MCF 10A (cell line): ENCODE measurements around the gene ACMSD. TPM values are rescaled to one million over a fixed set of nuclear protein-coding genes. Genes with fewer than 3 reads are reported as not detected.

Experiments used
- BruUV-seq: library from RNA; stranded (reverse); fragments of 400-500 nt; replicated peaks from 2 replicates; lab custom pipeline; 2021; lab: Mats Ljungman, UMichigan
- CTCF ChIA-PET: fragments of 300-600 bp; sonication (Branson Sonifier 250); formaldehyde crosslinking; extraction: SDS; loops from one replicate; lab custom pipeline; 2021; ENCODE audit warnings: antibody characterized with exemption, inconsistent platforms; lab: Yijun Ruan, JAX
- POLR2A ChIA-PET: fragments of 300-600, 350-650 bp; sonication (Branson Sonifier 250); formaldehyde crosslinking; extraction: SDS; loops from one replicate; lab custom pipeline; 2020; ENCODE audit warnings: antibody characterized with exemption, inconsistent platforms; lab: Yijun Ruan, JAX
- DNase-seq: peaks from one replicate; pipeline ENCODE4 v3.0.0-alpha.2; 2018; ENCODE audit not compliant: unreplicated experiment
- H3K27ac Mint-ChIP-seq: one replicate; pipeline ENCODE4 v1.8.0; 2022; ENCODE audit warnings: mild to moderate bottlenecking, low read depth, mixed read lengths; ENCODE audit not compliant: unreplicated experiment
- H3K27me3 Mint-ChIP-seq: one replicate; pipeline ENCODE4 v1.8.0; 2022; ENCODE audit warnings: mixed read lengths; ENCODE audit not compliant: insufficient read depth, unreplicated experiment
- H3K36me3 Mint-ChIP-seq: one replicate; pipeline ENCODE4 v1.8.0; 2022; ENCODE audit warnings: mild to moderate bottlenecking, moderate library complexity, mixed read lengths; ENCODE audit not compliant: insufficient read depth, unreplicated experiment
- H3K4me1 Mint-ChIP-seq: one replicate; pipeline ENCODE4 v1.8.0; 2022; ENCODE audit warnings: mixed read lengths; ENCODE audit not compliant: insufficient read depth, unreplicated experiment
- H3K4me3 Mint-ChIP-seq: one replicate; pipeline ENCODE4 v1.8.0; 2022; ENCODE audit warnings: mild to moderate bottlenecking, moderate library complexity, mixed read lengths; ENCODE audit not compliant: unreplicated experiment
- H3K9me3 Mint-ChIP-seq: one replicate; pipeline ENCODE4 v1.8.0; 2022; ENCODE audit warnings: mixed read lengths; ENCODE audit not compliant: unreplicated experiment
- intact Hi-C: fragments of 100-400 bp; cut with micrococcal nuclease; formaldehyde crosslinking; loops from 2 replicates; pipeline ENCODE4 v1.14.1; 2022
- total RNA-seq: library from RNA; stranded (reverse); gene quantifications from 2 replicates; pipeline ENCODE4 v1.2.3, GENCODE V29; 2022
- TF ChIP-seq, protein P1 (sequence below): fragments of 200-600 bp; IDR thresholded peaks from one replicate; pipeline ENCODE4 v1.8.0; 2022; ENCODE audit warnings: antibody characterized with exemption, mild to moderate bottlenecking; ENCODE audit not compliant: unreplicated experiment

ACMSD gene
- total RNA-seq, 1 experiment from 2014 or later = not detected

DNA sequence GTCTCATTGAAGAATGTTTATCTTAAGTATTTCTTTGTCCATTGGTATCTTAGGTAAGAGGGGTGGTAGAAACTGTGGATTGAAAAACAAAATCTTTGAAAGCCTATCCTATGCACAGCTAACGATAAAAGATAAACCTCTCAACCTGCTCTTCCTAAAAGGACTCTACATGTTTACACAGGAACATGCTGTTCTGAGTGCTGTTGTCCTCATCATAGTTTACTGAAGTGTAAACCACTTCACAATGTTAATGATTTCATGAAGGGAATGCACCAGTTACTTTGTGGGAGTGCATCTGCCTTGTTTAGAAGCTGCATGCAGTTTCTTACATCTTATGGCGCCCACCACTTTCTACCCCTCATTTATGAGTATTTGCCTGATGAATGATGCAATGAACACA is 1.2 kb downstream of the ACMSD start:
- TF ChIP-seq, protein P1, sequence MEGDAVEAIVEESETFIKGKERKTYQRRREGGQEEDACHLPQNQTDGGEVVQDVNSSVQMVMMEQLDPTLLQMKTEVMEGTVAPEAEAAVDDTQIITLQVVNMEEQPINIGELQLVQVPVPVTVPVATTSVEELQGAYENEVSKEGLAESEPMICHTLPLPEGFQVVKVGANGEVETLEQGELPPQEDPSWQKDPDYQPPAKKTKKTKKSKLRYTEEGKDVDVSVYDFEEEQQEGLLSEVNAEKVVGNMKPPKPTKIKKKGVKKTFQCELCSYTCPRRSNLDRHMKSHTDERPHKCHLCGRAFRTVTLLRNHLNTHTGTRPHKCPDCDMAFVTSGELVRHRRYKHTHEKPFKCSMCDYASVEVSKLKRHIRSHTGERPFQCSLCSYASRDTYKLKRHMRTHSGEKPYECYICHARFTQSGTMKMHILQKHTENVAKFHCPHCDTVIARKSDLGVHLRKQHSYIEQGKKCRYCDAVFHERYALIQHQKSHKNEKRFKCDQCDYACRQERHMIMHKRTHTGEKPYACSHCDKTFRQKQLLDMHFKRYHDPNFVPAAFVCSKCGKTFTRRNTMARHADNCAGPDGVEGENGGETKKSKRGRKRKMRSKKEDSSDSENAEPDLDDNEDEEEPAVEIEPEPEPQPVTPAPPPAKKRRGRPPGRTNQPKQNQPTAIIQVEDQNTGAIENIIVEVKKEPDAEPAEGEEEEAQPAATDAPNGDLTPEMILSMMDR = no peak
- no peak overlapping the region for H3K27ac Mint-ChIP-seq
- H3K4me1 Mint-ChIP-seq = peaks cover 10% of the 10 kb centered on the region
- intact Hi-C loops = no loop called here
- H3K27me3 Mint-ChIP-seq = no peaks in the 10 kb centered on the region
- no peak overlapping the region for H3K4me3 Mint-ChIP-seq
- BruUV-seq = no TSS peak
- H3K9me3 Mint-ChIP-seq = peaks cover 14% of the 10 kb centered on the region
- POLR2A ChIA-PET = no interaction called here
- H3K36me3 Mint-ChIP-seq = no peaks in the 10 kb centered on the region
- DNase-seq = no peak
- CTCF ChIA-PET = interaction anchor here (1.0 kb wide), 1 partner anchor 183 kb away, joined by 3 read pairs; no protein-coding TSS in a partner anchor

DNA sequence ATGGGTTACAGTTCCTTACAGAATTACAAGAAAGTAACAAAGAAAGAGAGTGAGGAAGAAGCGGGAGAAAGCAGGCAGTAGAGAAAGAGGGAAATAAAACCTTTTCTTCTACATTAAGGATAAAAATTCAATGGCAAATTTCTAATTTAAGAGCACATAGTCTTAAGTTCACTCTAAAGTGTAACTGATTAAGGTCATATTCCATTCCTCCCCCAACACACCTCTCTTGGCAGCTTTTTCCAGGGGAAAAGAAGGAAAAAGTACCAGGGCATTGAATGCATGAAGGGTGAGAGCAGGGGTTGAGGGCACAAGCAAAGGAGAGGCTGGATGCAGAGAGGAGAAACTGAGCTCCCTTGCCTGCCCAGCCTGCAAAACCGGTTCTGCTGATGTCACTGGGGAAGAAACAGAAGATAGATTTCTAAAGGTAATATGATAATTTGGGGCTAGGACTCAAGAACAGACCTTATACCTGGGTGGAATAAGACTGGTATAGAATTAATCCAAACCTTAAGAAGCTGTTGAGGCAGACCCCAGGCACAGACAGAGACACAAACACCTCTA is 4.6 kb downstream of the ACMSD start:
- no peak for DNase-seq
- TF ChIP-seq, protein P1 = no peak
- no peaks in the 10 kb centered on the region for H3K4me1 Mint-ChIP-seq
- H3K9me3 Mint-ChIP-seq = no peaks in the 10 kb centered on the region
- no peak overlapping the region for H3K27ac Mint-ChIP-seq
- intact Hi-C loops = no loop called here
- no peak overlapping the region for H3K4me3 Mint-ChIP-seq
- ChIA-PET CTCF (interaction anchor here (0.6 kb wide), 1 partner anchor 383 kb away, joined by 3 read pairs; no protein-coding TSS in a partner anchor), POLR2A (no interaction called here)
- no peaks in the 10 kb centered on the region for H3K27me3 Mint-ChIP-seq
- H3K36me3 Mint-ChIP-seq = no peaks in the 10 kb centered on the region
- BruUV-seq = no TSS peak

DNA sequence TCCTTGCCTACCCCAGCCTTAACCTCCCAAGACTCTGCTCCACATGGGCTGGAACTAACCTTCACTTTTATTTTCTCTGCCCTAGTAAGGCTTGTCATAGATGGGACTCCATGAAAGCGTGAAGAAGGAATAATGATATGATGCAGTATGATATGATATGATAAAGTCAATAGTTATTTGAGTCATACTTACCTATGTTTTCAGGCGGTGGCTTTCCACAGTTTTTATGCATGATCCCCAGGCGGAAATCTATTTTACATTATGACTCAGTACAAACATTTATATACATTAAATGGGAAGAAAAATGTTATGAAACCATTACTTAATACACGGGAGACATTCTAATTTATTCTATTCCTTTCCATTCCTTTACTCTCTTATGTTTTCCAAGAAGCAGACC is 5.6 kb downstream of the ACMSD start:
- intact Hi-C loops = no loop called here
- no peak for DNase-seq
- BruUV-seq = no TSS peak
- POLR2A ChIA-PET = no interaction called here
- CTCF ChIA-PET = interaction anchor here (0.6 kb wide), 1 partner anchor 384 kb away, joined by 3 read pairs; no protein-coding TSS in a partner anchor
- Mint-ChIP-seq H3K36me3 (no peaks in the 10 kb centered on the region), H3K27me3 (no peaks in the 10 kb centered on the region), H3K9me3 (no peaks in the 10 kb centered on the region), H3K4me1 (no peaks in the 10 kb centered on the region), H3K27ac (no peak overlapping the region), H3K4me3 (no peak overlapping the region)
- TF ChIP-seq, protein P1 = no peak

DNA sequence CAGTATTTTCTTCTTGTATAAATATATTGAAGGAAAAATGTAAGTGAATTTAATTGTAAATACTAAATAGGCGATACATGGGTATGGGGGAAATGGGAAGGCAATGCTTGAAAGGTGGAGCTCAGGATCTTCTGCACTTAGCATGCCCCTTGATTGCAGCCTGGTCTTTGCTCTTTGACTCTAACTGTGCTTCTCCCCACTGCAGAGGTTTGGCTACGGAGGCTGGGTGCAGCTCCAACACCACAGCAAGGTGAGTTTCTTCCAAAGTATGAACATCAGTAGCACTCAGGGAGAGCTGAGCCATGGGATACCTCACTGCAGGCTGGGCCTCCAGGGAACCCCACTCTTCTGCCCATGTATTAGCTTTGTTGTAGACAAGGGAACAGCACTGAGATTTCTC is 6.6 kb downstream of the ACMSD start:
- DNase-seq = no peak
- Mint-ChIP-seq H3K27ac (no peak overlapping the region), H3K9me3 (no peaks in the 10 kb centered on the region), H3K4me3 (no peak overlapping the region), H3K36me3 (no peaks in the 10 kb centered on the region), H3K4me1 (no peaks in the 10 kb centered on the region), H3K27me3 (no peaks in the 10 kb centered on the region)
- CTCF ChIA-PET = interaction anchor here (0.6 to 0.7 kb wide), 4 partner anchors 8 to 244 kb away, joined by 3 to 4 read pairs (median 4); no protein-coding TSS in a partner anchor
- BruUV-seq = no TSS peak
- TF ChIP-seq, protein P1 = no peak
- POLR2A ChIA-PET = no interaction called here
- intact Hi-C loops = no loop called here
